NOMO-1 treated with dmso at 0.1 percent for 144 hours (cell line): ENCODE measurements around the gene SRCAP.
A peak's percentile ranks its signal among the peaks of the same experiment; 100 is the strongest.

Experiments used
- DNase-seq: peaks from one replicate; lab custom pipeline; 2025; ENCODE audit not compliant: unreplicated experiment; lab: John Stamatoyannopoulos, UW

Gene SRCAP

DNA sequence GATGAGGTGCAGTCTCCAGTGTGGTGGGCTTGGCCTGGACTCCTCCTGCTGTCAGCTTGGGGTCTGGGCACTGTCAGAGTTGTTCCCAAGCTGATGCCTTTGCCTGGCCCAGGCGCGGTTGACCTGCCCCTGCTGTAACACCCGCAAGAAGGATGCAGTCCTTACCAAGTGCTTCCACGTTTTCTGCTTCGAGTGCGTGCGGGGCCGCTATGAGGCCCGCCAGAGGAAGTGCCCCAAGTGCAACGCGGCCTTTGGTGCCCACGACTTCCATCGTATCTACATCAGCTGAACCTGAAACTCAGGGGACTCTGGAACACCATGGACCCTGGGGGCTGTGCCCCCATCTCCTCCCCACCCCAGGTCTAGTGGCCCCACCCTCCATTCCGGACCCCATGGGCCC, 74.9 kb downstream of the SRCAP start:
- DNase-seq = no peak

DNA sequence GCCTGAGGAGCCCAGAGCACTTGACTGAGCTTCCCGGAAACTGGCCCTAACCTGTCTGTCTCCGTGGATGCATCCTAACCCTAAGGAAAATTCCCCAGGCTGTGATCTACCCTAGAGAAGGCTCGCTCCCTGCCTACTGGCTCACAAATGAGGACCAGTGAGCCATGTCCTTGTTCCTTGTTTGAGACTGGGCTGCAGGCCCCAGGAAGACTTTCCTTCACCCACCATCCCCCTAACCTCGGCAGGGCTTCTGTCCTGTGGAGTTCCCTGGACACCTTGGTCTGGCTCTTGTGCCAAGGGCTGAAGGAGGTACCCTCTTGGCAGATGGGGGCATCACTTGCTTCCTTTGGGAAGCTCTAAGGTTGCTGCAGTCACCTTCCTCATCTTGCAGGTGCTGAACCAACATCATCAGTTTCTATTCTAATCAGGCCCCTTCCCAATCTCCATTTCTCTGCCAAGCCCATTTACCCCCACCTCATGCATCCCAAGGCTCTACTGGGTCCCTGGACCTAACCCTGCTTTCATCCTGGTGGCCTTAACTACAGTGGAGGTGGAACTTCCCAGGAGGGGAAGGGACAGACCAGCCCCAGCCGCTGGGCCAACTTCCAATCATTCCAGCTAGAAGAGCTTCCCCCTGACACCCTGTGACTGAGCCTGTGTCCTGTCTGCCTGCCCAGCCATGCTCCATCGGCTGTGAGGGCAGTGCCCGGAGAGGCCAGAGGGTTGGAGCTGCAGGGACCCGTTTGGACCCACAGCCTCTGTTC, 75.6 kb downstream of the SRCAP start:
- DNase-seq = no peak

DNA sequence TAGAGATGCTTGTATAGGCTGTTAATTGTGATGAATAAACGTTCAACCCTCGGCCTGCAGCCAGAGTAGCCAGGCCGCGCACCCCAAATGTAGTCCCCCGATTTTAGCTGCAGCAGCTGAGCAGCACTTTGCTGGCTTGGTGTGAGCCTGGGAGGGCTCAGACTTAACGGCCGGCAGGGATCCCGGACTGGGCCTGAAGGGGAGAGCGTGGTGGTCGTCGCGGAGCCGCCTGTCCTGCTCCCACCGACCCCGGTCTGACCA, 76.1 kb downstream of the SRCAP start:
- no peak for DNase-seq

DNA sequence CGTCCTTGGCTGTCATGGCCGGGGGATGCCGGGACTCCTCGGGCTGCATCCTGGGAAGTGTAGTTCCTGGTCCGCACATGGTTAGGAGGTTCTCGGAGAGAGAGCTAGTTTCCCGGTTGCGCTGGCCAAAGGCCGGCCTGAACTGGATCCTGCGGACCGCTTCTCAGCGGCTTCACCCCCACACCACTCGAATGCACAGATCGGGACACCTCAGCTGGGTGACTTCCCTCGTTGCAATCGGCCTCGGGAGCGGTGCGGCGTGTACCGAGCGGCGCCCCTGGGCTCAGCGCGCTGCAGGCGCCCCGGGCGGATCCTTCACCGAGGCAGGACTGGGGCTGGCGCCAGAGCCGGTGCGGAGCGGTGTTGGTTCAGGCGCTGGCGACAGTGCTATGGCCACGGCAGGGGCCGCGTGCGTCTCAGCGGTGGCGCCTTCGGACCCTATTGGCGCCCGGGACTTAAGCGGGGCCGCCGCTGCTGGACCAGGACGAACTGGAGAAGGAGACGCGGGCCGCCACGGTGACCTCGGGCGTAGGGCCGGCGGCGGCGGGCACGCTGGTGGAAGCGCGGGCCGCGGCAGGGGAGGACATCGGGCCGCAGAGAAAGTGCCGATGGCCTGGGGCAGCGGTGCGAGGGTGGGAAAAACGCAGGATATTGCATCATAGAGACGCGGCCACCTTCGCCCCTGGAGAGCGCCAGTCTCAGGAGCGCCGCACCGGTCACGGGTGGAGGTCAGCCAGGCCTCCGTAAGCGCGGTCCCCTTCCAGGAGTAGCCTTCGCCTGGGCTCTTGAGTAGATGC, 76.6 kb downstream of the SRCAP start:
- peak; percentile 79 for DNase-seq

DNA sequence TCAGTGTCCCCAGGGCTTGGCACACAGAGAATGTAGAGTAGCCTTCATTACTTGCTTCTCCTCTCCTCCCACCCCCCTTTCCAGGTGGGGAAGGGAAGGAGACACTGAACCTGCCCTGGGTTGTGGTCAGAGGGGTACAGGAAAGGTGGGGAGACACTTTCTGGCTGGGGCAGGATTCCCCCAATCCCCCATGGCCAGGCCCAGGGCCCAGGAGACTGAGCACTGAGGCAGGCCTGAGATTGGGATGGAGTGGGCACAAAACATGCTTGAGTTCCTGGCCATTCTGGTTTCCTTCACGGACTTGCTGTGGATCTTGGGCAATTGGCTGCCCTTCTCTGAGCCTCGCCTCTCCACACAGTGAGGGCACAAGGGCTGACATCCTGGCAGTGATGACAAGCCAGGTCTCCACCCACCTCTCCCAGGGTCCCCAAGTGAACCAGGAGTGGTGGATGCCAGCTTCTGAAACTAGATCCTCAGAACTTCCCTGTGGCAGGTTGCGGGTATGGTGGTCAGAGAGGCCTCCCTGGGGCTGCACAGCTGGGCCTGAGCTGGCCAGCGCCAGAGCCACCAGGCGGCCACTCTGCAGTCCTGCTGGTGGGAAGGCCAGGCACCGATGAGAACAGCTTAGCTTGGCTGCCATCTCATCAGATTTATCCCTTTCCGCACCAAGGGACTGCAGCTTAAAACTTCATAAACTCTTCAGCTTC, 78.8 kb downstream of the SRCAP start:
- no peak for DNase-seq

DNA sequence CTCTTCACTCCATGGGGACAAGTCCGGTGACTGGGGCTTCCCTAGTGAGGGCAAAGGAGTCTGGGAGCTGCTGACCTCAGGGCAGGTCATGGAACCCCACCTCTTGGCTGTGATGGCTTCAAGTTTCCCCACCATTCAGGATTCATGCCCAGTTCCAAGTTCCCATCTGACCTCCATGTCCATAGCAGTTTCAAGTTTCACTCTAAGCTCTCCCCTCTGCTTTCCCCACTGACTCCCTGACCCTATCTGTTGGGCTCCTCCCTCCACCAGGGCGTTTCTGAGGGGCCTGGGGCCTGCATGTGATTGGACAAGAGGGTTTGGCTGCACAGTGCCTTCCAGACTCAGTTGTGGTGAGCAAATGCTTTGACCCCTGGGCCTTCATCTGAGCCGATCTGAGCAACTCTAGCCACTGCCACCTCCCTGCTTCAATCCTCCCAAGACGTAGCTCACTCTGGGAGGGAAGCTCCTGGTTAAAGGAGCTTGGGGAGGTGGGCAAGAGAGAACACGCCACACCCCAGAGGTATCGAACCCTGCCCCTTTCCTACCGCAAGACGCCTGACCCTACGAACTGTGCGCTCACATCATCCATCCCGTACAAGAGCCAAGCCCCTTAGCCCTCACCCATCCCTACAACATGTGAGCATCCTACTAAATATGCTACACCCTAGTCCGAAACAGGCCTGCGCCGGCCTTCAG, 79.7 kb downstream of the SRCAP start:
- no peak for DNase-seq

DNA sequence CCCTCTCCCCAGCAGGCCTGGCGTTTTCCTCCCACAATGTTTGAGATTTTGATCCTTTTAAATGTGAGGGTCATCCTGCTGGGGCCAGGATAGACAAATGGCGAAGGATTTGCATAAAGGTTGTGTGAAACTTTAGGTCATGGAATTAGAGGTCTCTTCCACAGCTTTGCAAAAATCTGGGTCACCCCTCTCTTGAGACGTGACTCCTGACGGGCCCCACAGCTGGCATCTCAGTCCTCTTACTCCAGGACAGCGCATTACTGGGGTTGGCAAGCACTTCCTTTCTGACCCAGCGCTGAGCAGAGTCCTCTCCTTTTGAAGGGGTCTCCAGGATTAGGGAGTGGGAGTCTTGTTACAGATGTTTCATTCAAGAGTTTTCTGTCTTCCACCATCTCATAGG, 80.6 kb downstream of the SRCAP start:
- no peak for DNase-seq

DNA sequence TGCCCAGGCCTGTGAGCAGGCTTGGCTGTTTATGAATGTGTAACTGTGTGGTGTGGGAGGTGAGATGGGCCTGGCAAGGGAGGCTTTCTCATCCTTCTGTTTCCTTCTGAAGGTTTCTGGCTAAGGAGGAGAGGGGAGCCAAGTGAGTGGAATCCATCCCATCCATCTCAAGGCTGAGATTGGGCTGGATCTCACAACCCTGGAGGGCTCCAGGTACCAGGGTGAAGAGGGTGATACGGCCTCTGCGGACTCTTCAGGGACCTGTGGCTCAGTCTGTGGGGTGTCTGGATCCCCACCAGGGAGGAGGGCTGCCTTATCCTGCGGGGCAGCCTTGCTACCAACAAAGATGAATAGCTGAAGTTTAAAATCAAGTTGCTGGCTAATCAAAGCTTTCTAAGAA, 81.0 kb downstream of the SRCAP start:
- no peak for DNase-seq

DNA sequence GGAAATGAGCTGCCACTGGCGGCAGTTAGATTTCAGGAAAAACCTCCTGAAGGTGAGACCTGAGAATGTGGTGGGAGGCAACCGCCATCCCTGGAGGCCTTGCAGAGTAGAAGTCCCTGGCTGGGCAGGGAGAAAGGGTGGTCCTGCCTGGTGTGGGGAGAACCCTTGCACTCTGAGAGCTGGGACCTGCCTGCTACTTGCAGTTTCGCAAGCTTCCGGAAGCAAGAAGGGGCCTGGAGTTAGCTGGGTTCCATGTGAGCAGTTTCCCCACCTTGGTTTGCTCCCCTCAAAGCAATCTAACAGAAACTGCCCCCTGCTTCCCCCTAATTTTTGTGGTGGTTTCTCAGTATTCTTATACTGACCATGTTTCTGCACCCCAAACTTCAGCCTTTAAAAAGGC, 81.6 kb downstream of the SRCAP start:
- DNase-seq = no peak

DNA sequence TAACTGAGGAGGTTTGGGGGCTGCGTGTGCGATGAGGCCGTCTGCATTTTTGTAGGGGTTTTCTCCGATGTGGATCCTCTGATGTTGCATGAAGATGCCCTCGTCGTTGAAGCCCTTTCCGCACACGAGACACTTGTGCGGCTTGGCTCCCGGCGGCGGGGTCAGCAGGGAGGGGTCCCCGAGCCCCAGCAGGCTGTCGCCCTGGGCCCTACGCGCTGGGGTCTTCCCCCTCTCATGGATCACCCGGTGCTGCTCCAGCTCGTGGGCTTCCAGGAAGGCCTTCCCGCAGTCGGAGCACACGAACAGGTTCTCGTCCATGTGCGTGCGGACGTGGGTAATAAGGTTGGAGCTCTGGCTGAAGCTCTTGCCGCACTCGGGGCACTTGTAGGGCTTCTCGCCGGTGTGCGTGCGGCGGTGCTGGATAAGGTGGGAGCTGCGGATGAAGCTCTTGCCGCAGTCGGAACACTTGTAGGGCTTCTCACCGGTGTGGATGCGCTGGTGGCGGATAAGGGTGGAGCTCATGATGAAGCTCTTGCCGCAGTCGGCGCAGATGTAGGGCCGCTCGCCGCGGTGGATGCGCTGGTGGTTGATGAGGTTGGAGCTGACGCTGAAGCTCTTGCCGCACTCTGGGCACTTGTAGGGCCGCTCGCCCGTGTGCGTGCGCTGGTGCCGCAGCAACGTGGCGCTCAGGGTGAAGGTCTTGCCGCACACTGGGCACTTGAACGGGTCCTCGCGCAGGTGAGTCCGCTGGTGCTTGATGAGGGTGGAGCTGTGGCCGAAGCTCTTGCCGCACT, 83.7 kb downstream of the SRCAP start:
- no peak for DNase-seq

DNA sequence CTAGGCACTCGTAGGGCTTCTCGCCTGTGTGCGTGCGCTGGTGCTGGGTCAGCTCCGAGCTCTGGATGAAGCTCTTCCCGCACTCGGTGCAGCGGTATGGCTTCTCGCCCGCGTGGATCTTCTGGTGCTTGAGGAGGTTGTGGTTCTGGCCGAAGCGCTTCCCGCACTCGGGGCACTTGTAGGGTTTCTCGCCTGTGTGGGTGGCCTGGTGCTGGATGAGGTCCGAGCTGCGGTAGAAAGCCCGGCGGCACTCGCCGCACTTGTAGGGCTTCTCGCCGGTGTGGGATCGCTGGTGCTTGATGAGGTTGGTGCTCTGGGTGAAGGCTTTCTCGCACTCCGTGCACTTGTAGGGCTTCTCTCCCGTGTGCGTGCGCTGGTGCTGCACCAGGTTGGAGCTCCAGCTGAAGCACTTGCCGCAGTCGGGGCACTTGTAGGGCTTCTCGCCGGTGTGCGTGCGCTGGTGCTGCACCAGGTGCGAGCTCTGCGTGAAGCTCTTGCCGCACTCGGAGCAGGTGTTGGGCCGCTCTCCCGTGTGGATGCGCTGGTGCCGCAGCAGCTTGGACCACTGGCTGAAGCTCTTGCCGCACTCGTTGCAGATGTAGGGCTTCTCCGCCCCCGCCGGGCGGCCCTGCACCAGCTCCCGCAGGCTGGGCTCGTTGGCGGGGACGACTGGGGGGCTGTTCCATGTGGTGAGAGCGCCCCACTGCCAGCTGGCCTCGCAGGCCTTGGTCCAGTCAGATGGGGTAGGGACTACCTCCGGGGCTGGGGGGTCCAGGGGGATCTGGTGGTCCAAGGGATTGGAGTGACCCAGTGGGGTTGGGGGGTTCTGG, 84.5 kb downstream of the SRCAP start:
- no peak for DNase-seq

DNA sequence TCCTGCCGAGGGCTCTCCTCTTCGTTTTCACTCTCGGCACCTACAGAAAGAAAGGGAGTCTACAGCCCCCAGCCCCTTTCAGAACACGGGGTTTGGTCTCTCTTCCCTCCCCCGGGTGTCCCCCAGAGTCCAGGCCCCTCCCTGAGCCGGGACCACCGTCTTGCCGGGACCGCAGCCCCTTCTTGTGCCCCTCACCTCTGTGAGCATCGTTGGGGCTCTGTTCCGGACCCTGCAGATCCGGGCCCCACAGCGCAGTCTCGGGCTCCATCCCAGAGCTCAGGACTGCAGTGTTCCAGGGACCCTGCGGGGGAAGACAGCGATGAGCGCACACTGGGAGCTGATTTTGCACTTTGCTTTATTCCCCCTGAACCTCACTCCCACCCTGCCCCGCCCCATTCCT, 85.2 kb downstream of the SRCAP start:
- DNase-seq = no peak

DNA sequence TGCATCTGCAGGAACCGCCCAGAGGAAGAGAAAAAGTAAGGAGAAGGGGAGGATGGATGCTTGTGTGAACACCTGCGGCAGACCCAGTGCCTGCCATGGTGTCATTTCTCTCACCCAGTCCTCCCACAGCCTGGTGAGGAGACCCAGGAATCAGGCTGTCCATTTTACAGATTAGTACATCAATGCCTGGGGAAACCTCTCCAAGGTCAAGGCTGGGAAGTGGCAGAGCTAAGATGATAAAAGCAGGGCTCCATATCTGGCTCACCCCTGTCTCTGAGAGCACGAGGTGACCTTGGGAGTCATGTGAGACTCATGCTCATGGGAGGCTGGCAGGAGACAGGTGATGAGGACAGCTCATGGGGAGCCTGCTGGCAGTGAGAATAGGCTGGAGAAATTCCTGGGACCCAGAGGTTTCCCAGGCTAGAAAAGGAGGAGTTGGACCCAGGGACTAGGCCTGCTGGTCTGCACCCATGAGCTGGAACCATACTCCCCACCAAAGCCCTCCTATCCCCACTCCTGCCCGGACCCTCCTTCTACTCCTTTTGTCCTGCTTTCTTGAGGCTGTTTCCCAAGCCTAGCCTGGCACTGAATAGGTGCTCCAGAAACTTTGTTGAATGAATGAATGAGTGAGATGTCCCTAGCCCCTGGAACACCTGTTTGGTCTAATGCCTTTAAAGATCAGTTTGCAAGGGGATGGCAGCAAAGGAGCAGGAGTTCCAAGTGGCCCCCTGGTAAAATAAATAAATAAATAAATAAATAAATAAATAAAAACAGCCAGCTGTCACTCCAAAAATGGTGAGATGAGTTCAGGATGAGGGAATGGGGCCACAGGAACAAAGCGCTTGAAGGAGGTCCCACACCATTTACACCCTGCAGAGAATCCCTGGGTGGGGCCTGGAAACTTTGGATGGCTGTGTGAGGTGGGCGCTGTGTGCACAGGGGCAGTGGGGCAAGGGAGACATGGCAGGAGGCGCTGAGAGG, 86.4 kb downstream of the SRCAP start:
- DNase-seq = no peak

DNA sequence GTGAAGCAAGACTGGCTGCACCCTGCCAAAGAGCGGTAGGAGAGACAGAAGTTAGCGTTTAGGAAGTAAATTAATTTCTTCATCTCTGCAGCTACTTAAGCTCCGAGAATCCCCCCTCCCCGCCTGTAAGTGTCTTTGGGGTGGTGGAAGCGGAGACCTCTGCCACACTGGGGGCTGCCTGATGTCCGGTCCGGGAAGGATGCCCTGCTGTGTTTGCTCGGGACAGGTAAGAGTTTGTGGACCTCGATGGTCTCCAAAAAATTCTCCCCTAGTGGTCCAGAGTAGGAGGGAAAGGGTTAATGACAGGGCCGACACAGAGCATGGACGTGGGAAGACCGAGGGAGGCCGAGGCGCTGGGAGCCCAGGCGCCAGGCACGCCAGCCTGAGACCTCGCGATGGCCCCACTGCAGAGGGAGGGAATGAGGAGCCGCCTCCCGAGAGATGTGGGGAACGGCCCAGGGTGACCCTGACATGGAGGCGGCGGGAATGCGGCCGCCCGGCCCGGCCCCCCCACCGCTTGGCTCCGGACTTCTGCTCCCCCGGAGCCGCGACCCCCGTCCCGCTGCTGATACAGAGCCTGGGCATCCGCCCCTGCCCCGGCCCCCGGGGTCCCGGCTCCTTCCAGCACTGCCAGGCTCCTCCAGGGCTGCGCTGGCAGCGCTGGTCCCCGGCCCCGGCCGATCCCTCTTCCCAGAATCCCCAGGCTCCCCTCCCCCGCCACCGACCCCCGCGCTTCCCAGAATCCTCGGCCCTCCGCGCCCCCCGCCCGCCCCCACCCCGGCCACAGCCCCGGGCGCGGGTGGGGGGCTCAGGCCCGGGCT, 87.4 kb downstream of the SRCAP start:
- DNase-seq = no peak

DNA sequence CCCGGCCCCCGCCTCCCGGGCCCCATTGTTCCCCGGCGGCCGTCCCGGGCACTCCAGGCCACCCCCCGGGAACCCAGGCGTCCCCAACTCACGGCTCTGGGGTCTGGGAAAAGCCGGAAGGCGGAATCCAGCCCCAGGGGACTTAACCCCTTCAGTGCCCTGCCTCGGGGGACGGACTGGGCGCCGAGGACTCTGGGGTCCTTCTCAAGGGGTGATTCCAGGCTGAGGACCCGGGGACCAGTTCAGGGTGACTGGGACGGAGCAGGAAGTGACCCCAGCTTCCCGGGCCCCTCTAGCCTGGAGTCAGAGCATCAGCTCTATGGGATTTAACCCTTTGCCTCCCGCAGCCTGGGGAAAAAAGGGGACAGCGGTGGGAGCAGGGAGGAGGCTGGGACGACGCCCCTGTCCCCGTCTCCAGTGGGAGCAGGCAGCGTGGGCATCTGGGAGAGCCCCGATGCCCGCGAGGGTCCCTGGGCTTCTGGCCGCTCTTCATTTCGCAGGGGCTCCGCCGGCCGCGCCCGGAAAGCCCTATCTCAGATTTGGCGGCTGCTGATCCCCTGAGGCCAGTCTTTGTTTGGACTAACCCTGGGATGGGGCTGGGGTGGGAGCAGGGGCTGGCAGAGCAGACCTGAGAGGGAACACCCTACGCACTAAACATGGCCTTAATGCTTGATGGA, 88.1 kb downstream of the SRCAP start, which contains the start of gene ZNF629:
Gene ZNF629 (minus strand): TSS at position 270 of the 677 bp plus-strand sequence. CDS start 2,723 bp downstream, outside the sequence.
- no peak for DNase-seq

DNA sequence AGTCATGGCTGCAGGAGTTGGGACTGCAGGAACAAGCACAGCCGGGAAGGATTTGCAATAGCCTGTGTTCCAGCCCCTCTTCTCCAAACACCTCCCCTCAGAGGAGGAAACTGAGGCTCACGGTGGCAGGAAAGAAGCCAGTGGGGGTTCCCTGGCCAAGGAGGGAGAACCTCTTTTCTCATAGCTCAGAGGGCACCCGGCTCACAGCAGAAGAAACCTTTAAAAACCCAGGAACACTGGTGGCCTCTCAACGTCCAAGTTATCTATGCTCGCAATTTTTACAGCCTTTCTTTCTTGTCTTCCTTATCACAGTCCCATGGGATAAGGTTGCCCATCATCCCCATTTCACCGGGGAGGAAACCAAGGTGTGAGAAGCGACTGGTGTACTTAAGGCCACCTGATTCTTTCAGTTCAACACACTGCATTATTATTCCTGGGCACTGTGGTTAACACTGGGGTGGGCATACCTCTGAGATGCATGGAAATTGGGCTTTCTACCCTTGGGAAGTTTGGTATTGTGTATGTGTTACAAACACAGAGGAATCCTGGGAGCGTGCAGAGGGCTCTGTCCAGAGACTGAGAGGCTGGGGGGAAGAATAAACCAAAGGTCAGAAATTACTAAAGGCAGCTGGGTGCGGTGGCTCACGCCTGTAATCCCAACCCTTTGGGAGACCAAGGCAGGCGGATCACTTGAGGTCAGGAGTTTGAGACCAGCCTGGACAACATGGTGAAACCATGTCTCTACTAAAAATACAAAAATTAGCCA, 88.8 kb downstream of the SRCAP start:
- DNase-seq = no peak
